Astrocyte (in vitro differentiated cells and primary cell): ENCODE results near the gene STIM1.

ENCODE experiments used
- EZH2 ChIP-seq: IDR thresholded peaks from 2 replicates; pipeline ENCODE4 v1.6.1; 2012; ENCODE audit warnings: mild to moderate bottlenecking, low read length, inconsistent platforms; ENCODE audit not compliant: insufficient read depth
- TF ChIP-seq, protein P1 (sequence below): IDR thresholded peaks from 2 replicates; pipeline ENCODE4 v1.5.1; 2011; ENCODE audit warnings: low read depth, mild to moderate bottlenecking, inconsistent platforms, low read length, moderate library complexity; ENCODE audit not compliant: insufficient read depth

- TF ChIP-seq, protein P1, sequence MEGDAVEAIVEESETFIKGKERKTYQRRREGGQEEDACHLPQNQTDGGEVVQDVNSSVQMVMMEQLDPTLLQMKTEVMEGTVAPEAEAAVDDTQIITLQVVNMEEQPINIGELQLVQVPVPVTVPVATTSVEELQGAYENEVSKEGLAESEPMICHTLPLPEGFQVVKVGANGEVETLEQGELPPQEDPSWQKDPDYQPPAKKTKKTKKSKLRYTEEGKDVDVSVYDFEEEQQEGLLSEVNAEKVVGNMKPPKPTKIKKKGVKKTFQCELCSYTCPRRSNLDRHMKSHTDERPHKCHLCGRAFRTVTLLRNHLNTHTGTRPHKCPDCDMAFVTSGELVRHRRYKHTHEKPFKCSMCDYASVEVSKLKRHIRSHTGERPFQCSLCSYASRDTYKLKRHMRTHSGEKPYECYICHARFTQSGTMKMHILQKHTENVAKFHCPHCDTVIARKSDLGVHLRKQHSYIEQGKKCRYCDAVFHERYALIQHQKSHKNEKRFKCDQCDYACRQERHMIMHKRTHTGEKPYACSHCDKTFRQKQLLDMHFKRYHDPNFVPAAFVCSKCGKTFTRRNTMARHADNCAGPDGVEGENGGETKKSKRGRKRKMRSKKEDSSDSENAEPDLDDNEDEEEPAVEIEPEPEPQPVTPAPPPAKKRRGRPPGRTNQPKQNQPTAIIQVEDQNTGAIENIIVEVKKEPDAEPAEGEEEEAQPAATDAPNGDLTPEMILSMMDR, result no peak
- no peak for TF ChIP-seq EZH2
These were observed 27.9 kb upstream of the STIM1 start for GRCh38 chr11:3827434-3828186.
